Activated T-helper 1 cell treated with anti-CD3 and anti-CD28 coated beads, Interleukin-12 subunit alpha, Interleukin-12 subunit beta, Interleukin-2, Interleukin-4 antibody, amounts not matched to agents 30 ng/mL and 10 ng/mL and 1 ng/mL, durations not matched to agents 14 hours and 24 hours and 36 hours (primary cell): ENCODE measurements around the gene MYBPC3. TPM values are rescaled to one million over a fixed set of nuclear protein-coding genes. Genes with fewer than 3 reads are reported as not detected.
"Not testable (repeated sequence)": the region's sequence is repeated elsewhere in the genome, so short reads cannot be mapped to it uniquely, and the experiment has no call there.

Experiments used
- DNase-seq: peaks from one replicate; pipeline ENCODE4 v3.0.0; 2021; ENCODE audit warnings: low spot score
- H3K27ac Mint-ChIP-seq: one replicate; pipeline ENCODE4 v1.8.0; 2021; ENCODE audit warnings: mild to moderate bottlenecking, mixed read lengths
- H3K27me3 Mint-ChIP-seq: one replicate; pipeline ENCODE4 v1.8.0; 2022; ENCODE audit warnings: mild to moderate bottlenecking, moderate library complexity, mixed read lengths; ENCODE audit not compliant: insufficient read depth
- H3K36me3 Mint-ChIP-seq: one replicate; pipeline ENCODE4 v1.8.0; 2021; ENCODE audit warnings: low read depth, mixed read lengths
- H3K4me1 Mint-ChIP-seq: one replicate; pipeline ENCODE4 v1.8.0; 2021; ENCODE audit warnings: low read depth, mixed read lengths
- H3K4me3 Mint-ChIP-seq: one replicate; pipeline ENCODE4 v1.8.0; 2021; ENCODE audit warnings: mild to moderate bottlenecking, moderate library complexity, mixed read lengths
- H3K9me3 Mint-ChIP-seq: one replicate; pipeline ENCODE4 v1.8.0; 2021; ENCODE audit warnings: mixed read lengths
- intact Hi-C: fragments of 100-400 bp; cut with micrococcal nuclease; formaldehyde crosslinking; loops from one replicate; pipeline ENCODE4 v1.15.1; 2024
- total RNA-seq: library from RNA; stranded (reverse); gene quantifications from 2 replicates; pipeline ENCODE4 v1.2.3, GENCODE V29; 2022

Gene MYBPC3
- total RNA-seq, 1 donor from 2014 or later, result not detected

DNA sequence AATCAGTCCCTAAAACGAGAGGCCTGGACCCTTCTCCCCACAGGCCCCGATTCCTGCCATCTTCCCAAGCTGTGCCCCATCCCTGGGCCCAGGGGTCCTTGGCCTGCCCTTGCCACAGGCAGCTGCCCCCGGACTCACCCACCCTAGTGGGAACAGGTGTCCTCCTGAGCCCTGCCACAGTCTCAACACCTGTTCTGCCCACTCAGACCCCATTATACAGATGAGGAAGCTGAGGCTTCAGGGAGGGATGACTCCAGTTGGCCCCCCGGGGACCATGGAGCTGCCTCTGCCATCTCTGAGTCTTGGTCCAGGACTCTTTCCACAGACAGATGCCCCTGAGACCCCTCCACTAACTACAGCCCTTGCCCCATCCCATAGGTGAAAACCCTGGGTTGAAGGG, 15.9 kb downstream of the MYBPC3 start:
- no peak overlapping the region for H3K4me3 Mint-ChIP-seq
- intact Hi-C loops, result no loop called here
- no peaks in the 10 kb centered on the region for H3K27me3 Mint-ChIP-seq
- no peak overlapping the region for H3K27ac Mint-ChIP-seq
- no peaks in the 10 kb centered on the region for H3K36me3 Mint-ChIP-seq
- no peak for DNase-seq
- H3K4me1 Mint-ChIP-seq, result no peaks in the 10 kb centered on the region
- H3K9me3 Mint-ChIP-seq, result no peaks in the 10 kb centered on the region

DNA sequence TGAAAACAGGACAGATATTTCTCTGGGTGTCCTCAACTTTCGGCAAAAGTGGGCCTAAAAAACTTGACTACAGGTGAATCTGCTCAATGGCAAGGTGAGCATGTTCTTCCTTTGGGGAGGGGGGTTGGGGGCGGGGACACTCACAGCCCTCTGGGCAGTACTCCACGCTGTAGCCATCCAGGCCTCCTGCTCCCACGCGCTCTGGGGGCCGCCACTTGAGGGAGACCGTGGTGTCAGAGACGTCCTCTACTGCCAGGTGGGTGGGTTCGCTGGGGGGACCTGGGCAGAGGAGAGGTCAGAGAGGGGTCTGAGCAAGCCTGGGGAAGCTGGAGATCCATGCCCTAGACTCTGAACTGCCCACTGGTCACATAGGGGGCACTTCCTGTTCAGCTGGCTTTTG, 16.8 kb downstream of the MYBPC3 start:
- intact Hi-C loops, result no loop called here
- Mint-ChIP-seq H3K4me1 (no peaks in the 10 kb centered on the region), H3K27me3 (no peaks in the 10 kb centered on the region), H3K4me3 (no peak overlapping the region), H3K36me3 (no peaks in the 10 kb centered on the region), H3K9me3 (no peaks in the 10 kb centered on the region), H3K27ac (no peak overlapping the region)
- no peak for DNase-seq

DNA sequence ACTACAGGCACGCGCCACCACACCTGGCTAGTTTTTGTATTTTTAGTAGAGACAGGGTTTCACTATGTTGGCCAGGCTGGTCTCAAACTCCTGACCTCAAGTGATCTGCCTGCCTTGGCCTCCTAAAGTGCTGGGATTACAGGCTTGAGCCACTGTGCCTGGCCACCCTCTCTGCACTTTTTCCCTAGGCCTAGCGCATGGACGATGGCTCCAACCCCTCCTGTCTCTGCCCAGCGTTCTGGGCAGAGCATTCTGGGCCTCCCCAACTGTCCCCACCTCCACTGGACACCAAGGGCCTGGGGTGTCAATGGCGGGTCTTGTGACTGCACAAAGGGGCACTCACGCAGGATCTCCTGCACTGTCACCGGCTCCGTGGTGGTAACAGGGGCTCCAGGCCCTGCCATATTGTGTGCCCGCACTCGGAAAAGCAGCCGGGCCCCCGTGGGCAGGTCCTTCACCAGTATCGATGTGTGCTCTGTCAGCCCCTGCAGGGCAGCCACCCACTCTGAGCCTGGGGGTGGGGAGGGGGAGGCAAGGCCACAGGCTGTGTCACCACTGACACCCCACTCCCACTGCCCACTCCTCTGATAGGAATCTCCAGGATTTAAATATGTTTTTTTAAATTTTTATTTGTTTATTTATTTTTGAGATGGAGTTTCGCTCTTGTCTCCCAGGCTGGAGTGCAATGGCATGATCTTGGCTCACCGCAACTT, 17.6 kb downstream of the MYBPC3 start:
- H3K27ac Mint-ChIP-seq, H3K9me3 Mint-ChIP-seq, H3K4me1 Mint-ChIP-seq, H3K4me3 Mint-ChIP-seq, intact Hi-C loops, H3K36me3 Mint-ChIP-seq, DNase-seq, H3K27me3 Mint-ChIP-seq: not testable (repeated sequence)

DNA sequence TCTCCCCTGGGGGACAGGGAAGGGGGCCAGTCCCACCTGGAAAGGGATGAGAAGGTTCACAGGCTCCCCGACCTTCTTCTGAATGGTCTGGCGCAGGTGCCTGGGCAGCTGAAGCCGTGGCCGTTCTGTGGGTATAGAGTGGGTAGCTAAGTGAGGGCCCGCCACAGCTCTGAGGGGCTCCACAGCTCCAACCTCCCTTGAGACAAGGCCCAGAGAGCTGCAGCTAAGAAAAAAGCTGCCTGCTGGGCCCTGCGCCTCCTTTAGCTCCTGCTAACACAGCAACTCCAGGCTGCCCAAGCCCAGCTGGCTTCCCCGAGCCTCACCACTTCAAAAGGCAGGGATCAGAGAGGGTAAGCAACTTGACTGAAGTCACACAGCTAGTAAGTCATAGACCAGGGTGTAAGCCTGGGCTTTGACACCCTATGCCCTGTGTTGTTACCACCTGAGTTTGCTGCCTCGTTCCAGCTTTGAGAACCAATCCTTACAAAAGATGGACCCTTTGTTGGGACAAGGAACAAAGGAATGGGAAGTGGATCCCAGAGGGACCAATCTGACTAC, 18.5 kb downstream of the MYBPC3 start:
- no peak for DNase-seq
- Mint-ChIP-seq H3K36me3 (peaks cover 4% of the 10 kb centered on the region), H3K27me3 (no peaks in the 10 kb centered on the region), H3K4me1 (no peaks in the 10 kb centered on the region), H3K27ac (no peak overlapping the region), H3K9me3 (no peaks in the 10 kb centered on the region), H3K4me3 (no peak overlapping the region)
- intact Hi-C loops, result no loop called here

DNA sequence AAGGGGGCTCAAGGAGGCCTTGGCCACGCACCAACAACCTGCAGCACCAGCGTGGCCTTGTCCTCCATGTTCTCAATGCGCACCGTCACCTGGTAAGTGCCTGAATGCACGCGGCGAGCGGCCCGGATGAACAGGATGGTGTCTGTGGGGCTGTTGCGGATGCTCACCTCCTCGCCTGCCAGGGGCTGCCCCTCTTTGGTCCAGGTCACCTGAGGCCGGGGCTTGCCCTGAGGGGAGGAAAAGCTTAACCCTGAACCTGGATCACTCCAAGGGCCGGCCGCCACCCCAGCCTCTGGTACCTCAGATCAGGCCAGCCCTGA, 19.0 kb downstream of the MYBPC3 start:
- Mint-ChIP-seq H3K4me1 (no peaks in the 10 kb centered on the region), H3K36me3 (peaks cover 9% of the 10 kb centered on the region), H3K9me3 (no peaks in the 10 kb centered on the region), H3K27ac (no peak overlapping the region), H3K4me3 (no peak overlapping the region), H3K27me3 (no peaks in the 10 kb centered on the region)
- intact Hi-C loops, result no loop called here
- no peak for DNase-seq

DNA sequence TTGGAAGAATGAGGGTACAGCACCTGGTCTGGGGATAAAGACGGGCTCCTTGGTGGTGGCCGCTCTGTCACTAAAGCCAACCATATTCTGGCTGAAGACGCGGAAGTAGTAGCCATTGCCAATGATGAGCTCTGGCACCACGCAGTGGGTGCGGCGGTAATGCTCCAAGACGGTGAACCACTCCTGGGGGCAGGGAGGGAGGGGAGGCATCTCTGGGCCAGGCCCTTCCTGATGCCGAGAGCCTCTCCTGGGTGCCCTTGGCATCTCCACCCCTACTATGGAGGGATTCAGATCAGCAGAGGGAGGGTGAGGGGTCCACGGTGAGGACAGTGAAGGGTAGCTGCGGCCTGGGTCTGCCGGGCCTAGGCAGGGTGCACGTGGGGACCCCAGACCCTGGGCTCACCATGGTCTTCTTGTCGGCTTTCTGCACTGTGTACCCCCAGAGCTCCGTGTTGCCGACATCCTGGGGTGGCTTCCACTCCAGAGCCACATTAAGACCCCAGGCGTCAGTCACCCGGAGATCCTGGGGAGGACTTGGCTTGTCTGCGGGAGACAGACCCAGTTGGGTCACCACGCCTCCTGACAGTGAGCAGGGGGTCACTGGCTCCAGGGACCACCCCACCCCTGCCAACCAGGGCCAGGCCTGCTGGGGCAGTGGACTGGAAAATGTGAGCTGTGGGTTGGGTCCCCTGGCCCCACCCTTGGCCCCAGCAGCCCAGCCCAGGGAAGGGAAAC, 19.5 kb downstream of the MYBPC3 start:
- Mint-ChIP-seq H3K27me3 (no peaks in the 10 kb centered on the region), H3K4me3 (no peak overlapping the region), H3K36me3 (peaks cover 9% of the 10 kb centered on the region), H3K9me3 (no peaks in the 10 kb centered on the region), H3K4me1 (no peaks in the 10 kb centered on the region), H3K27ac (no peak overlapping the region)
- no peak for DNase-seq
- intact Hi-C loops, result no loop called here

DNA sequence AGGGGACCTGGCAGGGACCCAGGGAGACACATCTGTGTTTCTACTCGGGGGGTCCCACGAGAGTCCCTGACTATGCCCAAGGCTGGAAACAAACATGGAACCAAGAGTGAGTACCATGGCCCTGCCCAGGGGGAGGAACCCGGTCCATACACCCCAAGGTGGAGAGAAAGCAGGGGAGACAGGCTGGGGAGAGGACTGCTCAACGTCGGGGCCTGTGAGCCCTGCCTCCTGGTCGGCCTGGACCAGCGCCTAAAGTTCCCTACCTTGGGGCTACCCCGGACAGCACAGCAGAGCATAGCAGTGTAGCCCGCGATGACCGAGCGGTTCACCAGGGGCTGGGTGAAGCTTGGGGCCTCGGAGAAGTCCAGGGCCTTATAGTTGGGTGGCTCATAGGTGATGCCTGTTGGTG, 20.2 kb downstream of the MYBPC3 start:
- peaks cover 9% of the 10 kb centered on the region for H3K36me3 Mint-ChIP-seq
- intact Hi-C loops, result no loop called here
- H3K27me3 Mint-ChIP-seq, result no peaks in the 10 kb centered on the region
- no peak for DNase-seq
- H3K4me1 Mint-ChIP-seq, result no peaks in the 10 kb centered on the region
- H3K9me3 Mint-ChIP-seq, result no peaks in the 10 kb centered on the region
- H3K4me3 Mint-ChIP-seq, result no peak overlapping the region
- no peak overlapping the region for H3K27ac Mint-ChIP-seq

DNA sequence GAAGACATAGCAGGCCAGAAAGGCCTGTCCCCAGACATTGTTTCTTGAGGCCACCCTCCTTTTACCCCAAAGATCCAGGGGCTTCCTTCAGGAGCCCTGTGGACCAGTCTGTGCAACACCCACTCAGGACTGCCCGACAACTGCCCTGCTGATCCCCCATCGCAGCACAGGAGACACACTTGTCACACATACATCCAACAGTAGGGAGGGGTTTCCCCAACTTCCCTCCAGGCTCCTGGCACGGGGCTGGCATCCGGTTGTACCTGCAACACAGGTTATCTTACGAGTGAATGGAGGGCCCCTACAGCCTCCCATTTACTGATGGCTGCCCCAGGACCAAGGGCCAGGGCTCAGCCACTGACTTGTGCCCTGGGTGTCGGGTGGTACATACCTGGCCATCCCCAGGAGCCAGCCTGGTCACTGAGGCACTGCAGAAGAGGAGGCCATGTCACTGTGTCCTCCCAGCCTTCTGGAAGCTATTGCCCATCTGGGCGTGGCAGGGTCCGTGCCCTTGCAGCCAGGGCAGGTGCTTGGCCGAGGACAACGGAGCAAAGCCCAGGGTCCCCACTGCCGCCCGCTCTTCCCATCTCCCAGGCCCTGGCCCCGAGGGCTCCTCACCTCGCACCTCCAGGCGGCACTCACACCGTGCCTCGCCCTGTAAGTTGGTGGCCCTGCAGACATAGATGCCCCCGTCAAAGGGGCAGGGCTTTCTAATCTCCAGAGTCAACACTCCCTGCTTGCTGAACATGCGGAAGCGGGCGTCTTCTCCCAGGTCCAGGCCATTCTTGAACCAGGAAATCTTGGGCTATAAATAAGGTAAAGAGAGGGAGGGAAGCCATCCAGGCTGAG, 20.8 kb downstream of the MYBPC3 start:
- no peak overlapping the region for H3K27ac Mint-ChIP-seq
- intact Hi-C loops, result no loop called here
- no peaks in the 10 kb centered on the region for H3K4me1 Mint-ChIP-seq
- H3K4me3 Mint-ChIP-seq, result no peak overlapping the region
- no peaks in the 10 kb centered on the region for H3K9me3 Mint-ChIP-seq
- no peak for DNase-seq
- no peaks in the 10 kb centered on the region for H3K27me3 Mint-ChIP-seq
- H3K36me3 Mint-ChIP-seq, result peaks cover 12% of the 10 kb centered on the region

DNA sequence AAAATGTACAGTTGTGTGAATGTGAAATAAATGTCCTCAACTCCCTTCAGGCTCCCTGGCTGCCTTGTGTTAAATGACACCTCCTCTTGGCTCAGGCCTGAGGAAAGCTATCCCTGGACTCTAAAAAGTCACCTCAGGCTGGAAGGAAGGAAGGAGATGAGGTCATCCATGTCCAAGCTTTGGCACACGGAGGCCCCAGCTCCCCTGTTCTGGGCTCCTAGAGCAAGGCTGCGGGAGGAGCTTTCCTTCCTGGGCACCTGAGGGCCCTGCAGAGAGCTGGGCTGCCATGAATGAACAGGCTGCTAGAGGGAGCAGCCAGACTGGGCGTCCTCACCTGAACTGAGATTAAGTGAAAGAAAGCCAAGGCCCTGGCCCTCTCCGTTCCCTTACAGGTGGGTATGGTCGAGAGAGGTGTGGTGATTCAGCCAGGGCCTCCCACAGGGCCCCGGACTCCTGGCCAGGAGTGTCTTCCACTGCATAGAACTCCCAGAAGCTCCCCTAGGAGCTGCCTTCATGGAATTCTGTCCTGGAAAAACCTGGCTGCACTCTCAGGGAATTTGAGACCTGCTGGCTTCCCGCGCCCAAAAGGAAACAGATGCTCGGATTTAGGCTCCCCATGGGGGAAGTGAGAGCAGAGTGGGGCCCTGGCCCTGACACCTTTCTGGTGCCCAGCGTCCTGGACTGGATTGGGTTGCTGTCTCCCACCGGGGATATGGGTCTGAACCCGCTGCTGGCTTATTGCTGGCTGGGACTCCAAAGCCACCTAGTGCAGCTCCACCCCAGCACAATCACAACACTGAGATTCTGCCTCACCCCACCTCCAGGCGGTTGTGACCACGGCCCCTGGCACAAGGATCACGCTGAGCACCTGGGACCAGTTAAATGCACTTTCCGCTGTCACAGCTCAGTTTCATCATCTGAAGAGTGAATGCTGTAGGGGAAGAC, 22.2 kb downstream of the MYBPC3 start:
- H3K9me3 Mint-ChIP-seq, result no peaks in the 10 kb centered on the region
- peaks cover 17% of the 10 kb centered on the region for H3K36me3 Mint-ChIP-seq
- H3K27ac Mint-ChIP-seq, result no peak overlapping the region
- H3K4me3 Mint-ChIP-seq, result no peak overlapping the region
- H3K4me1 Mint-ChIP-seq, result no peaks in the 10 kb centered on the region
- H3K27me3 Mint-ChIP-seq, result no peaks in the 10 kb centered on the region
- DNase-seq, result no peak
- intact Hi-C loops, result no loop called here

DNA sequence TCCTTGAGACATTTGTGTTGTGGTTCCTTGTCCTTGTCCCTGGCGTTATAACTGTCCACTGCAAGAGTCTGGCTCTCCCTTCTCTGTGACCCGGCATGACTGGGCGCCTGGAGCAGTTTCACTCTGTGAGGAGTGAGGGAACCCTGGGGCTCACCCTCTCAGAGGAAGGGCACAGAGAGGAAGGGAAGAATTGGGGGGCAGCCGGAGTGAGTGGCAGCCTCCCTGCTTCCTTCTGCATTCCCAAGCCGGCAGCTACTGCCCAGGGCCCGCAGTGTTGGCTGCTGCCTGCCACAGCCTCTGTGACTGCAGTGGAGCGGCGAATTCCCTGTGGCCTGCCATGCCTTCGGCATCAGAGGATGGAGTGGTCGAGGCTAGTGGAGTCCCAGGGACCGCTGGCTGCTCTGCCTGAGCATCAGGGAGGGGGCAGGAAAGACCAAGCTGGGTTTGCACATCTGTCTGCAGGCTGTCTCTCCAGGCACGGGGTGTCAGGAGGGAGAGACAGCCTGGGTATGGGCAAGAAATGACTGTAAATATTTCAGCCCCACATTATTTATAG, 23.0 kb downstream of the MYBPC3 start:
- no peak for DNase-seq
- H3K27me3 Mint-ChIP-seq, result no peaks in the 10 kb centered on the region
- H3K9me3 Mint-ChIP-seq, result no peaks in the 10 kb centered on the region
- H3K4me1 Mint-ChIP-seq, result no peaks in the 10 kb centered on the region
- intact Hi-C loops, result no loop called here
- no peak overlapping the region for H3K27ac Mint-ChIP-seq
- no peak overlapping the region for H3K4me3 Mint-ChIP-seq
- peaks cover 22% of the 10 kb centered on the region for H3K36me3 Mint-ChIP-seq

DNA sequence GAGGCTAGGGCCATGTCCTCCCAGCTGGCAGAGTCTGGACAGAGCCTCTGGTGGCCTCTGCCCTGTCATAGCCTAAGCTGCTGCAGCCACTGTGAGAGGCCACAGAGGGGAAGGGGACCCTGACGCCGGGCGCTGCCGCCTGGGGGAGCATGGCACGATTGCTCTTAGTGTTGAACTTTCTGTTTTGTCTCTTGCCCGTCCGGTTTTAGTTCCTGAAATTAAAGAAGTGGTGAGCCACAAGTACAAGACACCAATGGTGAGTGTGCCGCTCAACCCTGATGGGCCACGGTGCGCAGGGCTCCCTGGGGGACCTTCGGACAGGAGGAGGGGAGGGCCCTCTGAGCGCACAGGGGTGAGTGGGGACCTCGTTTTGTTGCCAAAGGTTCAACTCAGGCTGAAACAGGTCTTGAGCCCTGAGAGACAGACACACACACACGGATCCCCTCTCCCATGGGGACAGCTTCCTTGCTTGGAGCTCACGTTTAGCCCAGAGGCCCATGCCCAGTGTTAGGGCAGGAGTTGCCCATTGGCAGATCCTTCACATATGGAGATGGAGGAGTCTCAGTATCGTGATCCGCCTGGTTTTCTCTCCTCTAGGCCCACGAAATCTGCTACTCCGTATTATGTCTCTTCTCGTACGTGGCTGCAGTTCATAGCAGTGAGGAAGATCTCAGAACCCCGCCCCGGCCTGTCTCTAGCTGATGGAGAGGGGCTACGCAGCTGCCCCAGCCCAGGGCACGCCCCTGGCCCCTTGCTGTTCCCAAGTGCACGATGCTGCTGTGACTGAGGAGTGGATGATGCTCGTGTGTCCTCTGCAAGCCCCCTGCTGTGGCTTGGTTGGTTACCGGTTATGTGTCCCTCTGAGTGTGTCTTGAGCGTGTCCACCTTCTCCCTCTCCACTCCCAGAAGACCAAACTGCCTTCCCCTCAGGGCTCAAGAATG, 23.8 kb downstream of the MYBPC3 start:
- H3K4me1 Mint-ChIP-seq, result no peaks in the 10 kb centered on the region
- H3K4me3 Mint-ChIP-seq, result no peak overlapping the region
- intact Hi-C loops, result no loop called here
- DNase-seq, result no peak
- H3K9me3 Mint-ChIP-seq, result no peaks in the 10 kb centered on the region
- no peak overlapping the region for H3K27ac Mint-ChIP-seq
- no peaks in the 10 kb centered on the region for H3K27me3 Mint-ChIP-seq
- peaks cover 22% of the 10 kb centered on the region for H3K36me3 Mint-ChIP-seq
